Measurements from ENCODE around the gene DNAJB1.
A peak's percentile ranks its signal among the peaks of the same experiment; 100 is the strongest.

DNAJB1 gene

GRCh38 chr19:14479309-14479974 lies 38.8 kb downstream of the DNAJB1 start:
- no peak overlapping the region for H3K4me3 ChIP-seq (ENCODE audit: low read depth, low read length)
- no peak for TF ChIP-seq CTCF (IDR thresholded peaks at IDR 0.05; ENCODE audit: borderline replicate concordance, insufficient read depth, low read depth, low read length)

GRCh38 chr19:14478113-14478545 lies 40.1 kb downstream of the DNAJB1 start:
- no peak overlapping the region for H3K4me3 ChIP-seq (ENCODE audit: low read depth, low read length)
- TF ChIP-seq CTCF (IDR thresholded peaks at IDR 0.05; ENCODE audit: borderline replicate concordance, insufficient read depth, low read depth, low read length), result no peak

- TF ChIP-seq CTCF (IDR thresholded peaks at IDR 0.05; ENCODE audit: borderline replicate concordance, insufficient read depth, low read depth, low read length), result no peak
Observed at GRCh38 chr19:14477418-14478112, 40.6 kb downstream of the DNAJB1 start.

GRCh38 chr19:14476673-14477401 lies 41.4 kb downstream of the DNAJB1 start:
- TF ChIP-seq CTCF (IDR thresholded peaks at IDR 0.05; ENCODE audit: borderline replicate concordance, insufficient read depth, low read depth, low read length), result no peak
- H3K4me3 ChIP-seq (ENCODE audit: low read depth, low read length), result no peak overlapping the region

More at GRCh38 chr19:14477418-14478112, 40.6 kb downstream of the DNAJB1 start:
- no peak overlapping the region for H3K4me3 ChIP-seq (ENCODE audit: low read depth, low read length)

- no peak overlapping the region for H3K4me3 ChIP-seq (ENCODE audit: low read depth, low read length)
- TF ChIP-seq CTCF (IDR thresholded peaks at IDR 0.05; ENCODE audit: borderline replicate concordance, insufficient read depth, low read depth, low read length), result no peak
Observed at GRCh38 chr19:14476327-14476672, 41.9 kb downstream of the DNAJB1 start.

- no peak within 1 kb of the TSS for H3K4me3 ChIP-seq (ENCODE audit: low read depth, low read length)
- 0 out of 2 replicates have a peak, but pooled peaks have one; percentile 29 for TF ChIP-seq CTCF (IDR thresholded peaks at IDR 0.05; ENCODE audit: borderline replicate concordance, insufficient read depth, low read depth, low read length)
Observed at GRCh38 chr19:14475251-14476073, 42.7 kb downstream of the DNAJB1 start, which contains the start of gene PTGER1. Gene PTGER1 (minus strand): TSS chr19:14475354. CDS start chr19:14474320, 1,034 bp downstream.
